SHP77 treated with DMSO at 0.1 percent for 48 hours (cell line): ENCODE data around the gene TMEM179B.

Source experiments
- DNase-seq: peaks from one replicate; lab custom pipeline; 2025; lab: John Stamatoyannopoulos, UW

The TMEM179B gene

GRCh38 chr11:62832336-62833234 is 45.4 kb downstream of the TMEM179B start, which contains the start of gene TEX54:
Gene TEX54 (minus strand): TSS chr11:62832841.
- no peak for DNase-seq

- no peak for DNase-seq
Measured at GRCh38 chr11:62835336-62835735, 48.1 kb downstream of the TMEM179B start.

- DNase-seq = peak; percentile 66
Measured at GRCh38 chr11:62839050-62839945, 52.1 kb downstream of the TMEM179B start, which contains the start of gene WDR74. Gene WDR74 (minus strand): TSS chr11:62839590. CDS start chr11:62839570, 20 bp downstream.
